Pancreas (tissue), 10 donors: ENCODE results near the gene COPS8. TPM values are rescaled to one million over a fixed set of nuclear protein-coding genes. Genes with fewer than 3 reads are reported as not detected.

Experiments
- ATAC-seq, 4 donors: fragments of 200-7000 bp; cut with Tn5 transposase; one replicate each; pipeline versions ENCODE4 v1.8.0 to v1.9.1; 2020; ENCODE audit warnings: mild to moderate bottlenecking in 4 of 4, moderate library complexity in 4 of 4
- DNase-seq, 6 donors: peaks; one replicate each; pipeline ENCODE4 v3.0.0-alpha.2; 2020
- FAIRE-seq: peaks from 2 replicates; lab custom pipeline; 2012; peaks lifted over from hg19 to GRCh38; lab: Jason Lieb, UNC
- H3K27ac ChIP-seq, 4 donors: fragments of 200-600 bp; sonication (generic); 1 replicate in 3 of 4; 2 replicates in 1 of 4; pipeline versions ENCODE4 v1.5.0 to v1.8.0; 2020
- H3K27me3 ChIP-seq, 4 donors: fragments of 200-600 bp; one replicate each; pipeline ENCODE4 v1.8.0; 2021
- H3K36me3 ChIP-seq, 3 donors: fragments of 200-600 bp; sonication (generic) in 1 of 3; one replicate each; pipeline versions ENCODE4 v1.5.0 to v1.8.0; 2020 to 2021
- H3K4me1 ChIP-seq, 3 donors: fragments of 200-600 bp; one replicate each; pipeline ENCODE4 v1.8.0; 2021
- H3K4me3 ChIP-seq, 4 donors: fragments of 200-600 bp; sonication (generic) in 2 of 4; one replicate each; pipeline versions ENCODE4 v1.5.0 to v1.8.0; 2020 to 2021
- H3K9me3 ChIP-seq, 4 donors: fragments of 200-600 bp; one replicate each; pipeline ENCODE4 v1.8.0; 2021
- WGBS, 2 donors: extraction: QIAGEN DNeasy Blood & Tissue Kit; methylation state at CpG; one replicate each; pipeline ENCODE4 v1.1.7; 2013; 5-methylcytosine and 5-hydroxymethylcytosine counted together
- intact Hi-C, 3 donors: fragments of 100-400 bp; cut with DNase I; formaldehyde crosslinking; loops; one replicate each; pipeline versions ENCODE4 v1.11.1 to v1.14.2; 2022
- polyA plus RNA-seq, 2 donors: library from polyadenylated mRNA; stranded (reverse); fragments of 200-250 nt; gene quantifications; one replicate each; pipeline ENCODE4 v1.2.3, GENCODE V29; 2013
- total RNA-seq, 6 donors: library from RNA; stranded (reverse); fragmentation: NEBNext Ultra II Directional in 4 of 6; extraction: Animal tissue kit (Norgen Biotek cat#: 25700) in 4 of 6; gene quantifications; one replicate each; pipeline versions ENCODE4 v1.2.1 to v1.2.4, GENCODE V29; 2021 to 2023
- TF ChIP-seq, protein P1 (sequence below), 4 donors: fragments of 200-600 bp; sonication (generic) in 3 of 4; IDR thresholded peaks; one replicate each; pipeline versions ENCODE4 v1.5.0 to v1.8.0; 2021; ENCODE audit warnings: antibody characterized with exemption in 4 of 4
- donor health status: healthy with polysubstance abuse.
- donor health status: DM: no; HTN: no; CAD: no; lungs with moderate emphysema.
- donor health status: DM: no; HTN: no; CAD: no.
- donor health status: control.
- donor health status: control.
- donor health status: Bipolar disorder and iron deficiency.
- donor health status: DM: yes; HTN: yes; CAD: no.
- donor health status: DM: no; HTN: no; CAD: no.
- donor health status: DM: no; HTN: no; CAD: no.
- donor health status: DM: yes; HTN: yes; CAD: no.

The COPS8 gene
- total and polyA plus RNA-seq, 8 donors: 7.9 to 24.1 (median 12.8) TPM

DNA sequence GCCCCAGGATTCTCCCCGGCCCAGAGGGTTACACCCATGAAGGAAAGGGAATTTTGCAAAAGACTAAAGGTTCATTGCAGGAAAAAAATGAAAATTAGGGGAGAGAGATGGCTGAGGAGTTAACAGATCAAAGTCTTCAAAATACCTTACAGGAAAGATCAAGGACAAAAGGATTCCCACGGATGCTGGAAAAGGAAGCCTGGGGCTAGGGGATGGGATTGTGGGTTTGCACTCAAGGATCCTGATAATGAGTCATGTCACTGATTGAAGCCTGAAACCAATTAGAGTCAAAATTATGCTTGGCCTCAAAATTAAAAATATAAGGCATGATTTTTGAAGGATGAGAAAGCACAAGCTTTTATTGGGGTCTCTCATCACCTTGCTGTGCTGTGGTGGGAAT lies 32.6 kb upstream of the COPS8 start:
- intact Hi-C loops: no loop called here
- H3K4me3 ChIP-seq: no peak overlapping the region
- no peaks in the 10 kb centered on the region for H3K36me3 ChIP-seq
- ATAC-seq (no peak), DNase-seq (no peak), FAIRE-seq (no peak)
- H3K4me1 ChIP-seq: no peaks in the 10 kb centered on the region
- H3K27me3 ChIP-seq: no peaks in the 10 kb centered on the region
- 61 to 64% methylated on average over 2 of the region's 2 CpGs for WGBS, 2 donors
- H3K27ac ChIP-seq: no peak overlapping the region
- peaks cover 0 to 3% (median 0%) of the 10 kb centered on the region in 4 donors for H3K9me3 ChIP-seq
- TF ChIP-seq, protein P1, sequence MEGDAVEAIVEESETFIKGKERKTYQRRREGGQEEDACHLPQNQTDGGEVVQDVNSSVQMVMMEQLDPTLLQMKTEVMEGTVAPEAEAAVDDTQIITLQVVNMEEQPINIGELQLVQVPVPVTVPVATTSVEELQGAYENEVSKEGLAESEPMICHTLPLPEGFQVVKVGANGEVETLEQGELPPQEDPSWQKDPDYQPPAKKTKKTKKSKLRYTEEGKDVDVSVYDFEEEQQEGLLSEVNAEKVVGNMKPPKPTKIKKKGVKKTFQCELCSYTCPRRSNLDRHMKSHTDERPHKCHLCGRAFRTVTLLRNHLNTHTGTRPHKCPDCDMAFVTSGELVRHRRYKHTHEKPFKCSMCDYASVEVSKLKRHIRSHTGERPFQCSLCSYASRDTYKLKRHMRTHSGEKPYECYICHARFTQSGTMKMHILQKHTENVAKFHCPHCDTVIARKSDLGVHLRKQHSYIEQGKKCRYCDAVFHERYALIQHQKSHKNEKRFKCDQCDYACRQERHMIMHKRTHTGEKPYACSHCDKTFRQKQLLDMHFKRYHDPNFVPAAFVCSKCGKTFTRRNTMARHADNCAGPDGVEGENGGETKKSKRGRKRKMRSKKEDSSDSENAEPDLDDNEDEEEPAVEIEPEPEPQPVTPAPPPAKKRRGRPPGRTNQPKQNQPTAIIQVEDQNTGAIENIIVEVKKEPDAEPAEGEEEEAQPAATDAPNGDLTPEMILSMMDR (IDR thresholded peaks at IDR 0.05): no peak

DNA sequence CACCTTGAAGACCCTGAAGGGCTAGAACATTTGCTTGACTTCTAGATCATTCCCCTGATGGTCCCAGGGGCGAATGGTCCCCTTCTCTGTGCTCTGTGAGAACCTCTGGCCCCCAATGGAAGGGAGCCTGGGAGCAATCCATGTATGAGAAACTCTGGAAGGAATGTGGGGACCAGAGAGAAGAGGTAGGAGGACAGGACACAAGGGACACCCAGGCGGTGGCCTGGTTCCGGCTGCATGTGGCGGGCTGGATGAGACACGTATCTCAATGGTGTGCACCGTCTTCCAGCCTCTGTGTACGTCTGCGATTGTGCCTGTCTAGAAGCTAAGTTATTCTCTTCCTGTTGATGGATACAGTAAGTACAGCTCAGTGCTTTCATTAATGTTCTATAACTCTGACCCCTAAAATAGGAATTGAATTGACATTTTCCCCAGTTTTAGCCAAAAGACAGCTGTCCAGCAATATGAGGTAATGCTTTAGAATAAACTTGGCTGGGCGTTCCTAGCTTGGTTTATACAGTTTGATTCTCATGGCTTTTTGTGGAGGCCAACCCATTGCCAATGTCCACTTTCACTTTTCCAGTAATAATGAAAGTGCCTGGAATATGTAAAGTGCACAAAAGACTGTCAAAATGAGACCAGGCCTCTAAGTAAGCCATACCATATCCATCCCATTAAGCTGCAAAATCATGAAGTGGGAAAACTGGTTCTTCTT lies 30.1 kb upstream of the COPS8 start:
- Histone ChIP-seq H3K27ac (no peak overlapping the region), H3K9me3 (no peaks in the 10 kb centered on the region), H3K4me3 (no peak overlapping the region), H3K4me1 (peaks cover 0 to 2% (median 2%) of the 10 kb centered on the region in 3 donors), H3K36me3 (no peaks in the 10 kb centered on the region), H3K27me3 (no peaks in the 10 kb centered on the region)
- WGBS, 2 donors: 91 to 94% methylated on average over 9 of the region's 9 CpGs
- no peak for DNase-seq
- no peak for FAIRE-seq
- ATAC-seq: no peak
- intact Hi-C loops: no loop called here
- TF ChIP-seq, protein P1 (IDR thresholded peaks at IDR 0.05): no peak

DNA sequence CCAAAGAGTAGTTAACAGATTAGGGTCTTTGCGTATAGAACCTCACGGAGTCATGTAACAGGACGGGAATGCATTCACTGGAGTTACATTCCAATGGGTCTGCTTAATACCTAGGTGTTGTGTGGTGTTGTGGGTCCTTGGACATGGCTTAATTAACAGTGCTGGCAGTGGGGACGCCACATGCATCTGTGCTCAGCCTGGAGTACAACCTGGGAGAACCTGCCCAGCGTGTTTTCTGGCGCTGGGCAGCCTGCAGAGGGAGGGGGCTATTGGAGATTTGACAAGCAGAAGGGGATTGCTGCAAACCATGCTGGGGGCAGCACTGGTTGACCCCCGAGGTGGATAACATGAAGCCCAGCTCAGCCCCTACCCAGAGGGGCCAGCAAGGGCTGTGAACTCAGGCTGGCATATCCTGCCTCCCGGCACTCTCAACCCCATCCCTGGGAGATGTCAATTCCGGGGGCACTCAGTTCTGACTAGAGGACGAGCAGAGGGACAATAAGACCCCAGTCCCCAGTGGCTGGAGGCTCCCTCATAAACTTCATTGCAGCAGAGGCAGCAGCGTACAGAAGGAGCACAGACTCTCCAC lies 29.3 kb upstream of the COPS8 start:
- Histone ChIP-seq H3K4me3 (no peak overlapping the region), H3K27me3 (no peaks in the 10 kb centered on the region), H3K36me3 (no peaks in the 10 kb centered on the region), H3K4me1 (peaks cover 0 to 5% (median 3%) of the 10 kb centered on the region in 3 donors), H3K27ac (no peak overlapping the region), H3K9me3 (no peaks in the 10 kb centered on the region)
- ATAC-seq (no peak), DNase-seq (no peak), FAIRE-seq (no peak)
- WGBS, 2 donors: 78 to 79% methylated on average over 11 of the region's 11 CpGs
- intact Hi-C loops: no loop called here
- TF ChIP-seq, protein P1 (IDR thresholded peaks at IDR 0.05): no peak

DNA sequence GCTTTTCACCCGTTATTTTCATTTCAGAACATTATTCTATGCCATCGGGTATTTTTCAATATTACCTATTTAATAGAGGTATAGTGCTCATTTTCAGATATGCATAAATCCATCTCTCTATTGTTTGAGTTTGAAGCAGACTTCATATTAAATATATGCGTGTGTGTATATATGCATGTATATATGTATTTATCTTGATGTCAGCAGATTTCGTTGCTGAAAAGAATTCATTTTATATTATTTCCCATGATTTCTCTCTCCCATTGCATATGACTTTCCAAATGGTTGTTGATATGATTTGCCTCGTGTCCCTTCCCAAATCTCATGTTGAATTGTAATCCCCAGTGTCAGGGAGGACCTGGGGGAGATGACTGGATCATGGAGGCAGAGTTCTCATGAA lies 28.6 kb upstream of the COPS8 start:
- Histone ChIP-seq H3K4me3 (no peak overlapping the region), H3K9me3 (no peaks in the 10 kb centered on the region), H3K27me3 (no peaks in the 10 kb centered on the region), H3K27ac (no peak overlapping the region), H3K4me1 (peaks cover 0 to 5% (median 3%) of the 10 kb centered on the region in 3 donors), H3K36me3 (no peaks in the 10 kb centered on the region)
- ATAC-seq (no peak), DNase-seq (no peak), FAIRE-seq (no peak)
- TF ChIP-seq, protein P1 (IDR thresholded peaks at IDR 0.05): no peak
- intact Hi-C loops: no loop called here
- 84 to 89% methylated on average over 5 of the region's 5 CpGs for WGBS, 2 donors

DNA sequence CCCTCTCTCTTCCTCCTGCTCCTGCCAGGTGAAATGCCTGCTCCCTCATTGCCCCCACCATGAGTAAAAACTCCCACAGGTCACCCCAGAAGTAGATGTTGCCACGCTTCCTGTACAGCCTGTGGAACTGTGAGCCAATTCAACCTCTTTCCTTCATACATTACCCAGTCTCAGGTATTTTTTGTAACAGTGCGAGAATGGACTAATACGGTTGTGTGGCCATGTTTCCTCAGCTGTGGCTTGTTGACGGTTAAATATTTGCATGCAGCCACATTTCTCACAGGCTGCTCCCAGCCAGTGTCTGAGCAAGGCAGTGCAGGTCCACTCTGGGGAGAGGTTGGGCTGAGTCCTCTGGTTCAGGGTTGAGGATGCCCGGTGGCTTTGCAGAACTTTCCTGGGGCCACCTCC lies 27.8 kb upstream of the COPS8 start:
- intact Hi-C loops: no loop called here
- Histone ChIP-seq H3K27me3 (no peaks in the 10 kb centered on the region), H3K4me3 (no peak overlapping the region), H3K4me1 (peaks cover 0 to 5% (median 3%) of the 10 kb centered on the region in 3 donors), H3K36me3 (no peaks in the 10 kb centered on the region), H3K9me3 (no peaks in the 10 kb centered on the region), H3K27ac (no peak overlapping the region)
- WGBS, 2 donors: 83 to 87% methylated on average over 5 of the region's 5 CpGs
- TF ChIP-seq, protein P1 (IDR thresholded peaks at IDR 0.05): no peak
- no peak for DNase-seq
- no peak for ATAC-seq
- no peak for FAIRE-seq
